HK-2 (cell line): ENCODE results near the gene EFCAB12.
"Not testable (repeated sequence)": the region's sequence is repeated elsewhere in the genome, so short reads cannot be mapped to it uniquely, and the experiment has no call there.

ENCODE experiments used
- DNase-seq: peaks from one replicate; pipeline ENCODE4 v3.0.0-alpha.2; 2018; ENCODE audit not compliant: unreplicated experiment

EFCAB12 gene

GRCh38 chr3:129369711-129370110 is 58.7 kb downstream of the EFCAB12 start:
- DNase-seq, result no peak

DNA sequence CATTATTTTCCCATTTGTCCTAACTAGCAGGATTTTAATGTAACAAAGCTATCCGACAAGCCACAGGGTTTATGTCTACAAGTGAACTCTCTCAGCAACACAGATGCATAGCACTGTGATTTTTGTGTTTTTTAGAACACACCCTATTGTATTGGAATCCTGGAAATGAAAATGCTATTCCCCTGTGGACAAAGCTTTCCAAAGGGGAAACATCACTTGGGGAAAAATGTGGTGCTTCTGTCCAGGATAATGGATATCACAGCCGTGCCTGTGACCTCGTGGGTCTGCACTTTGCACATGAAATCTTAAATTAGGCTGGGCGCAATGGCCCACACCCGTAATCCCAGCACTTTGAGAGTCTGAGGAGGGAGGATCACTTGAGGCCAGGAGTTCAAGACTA is 60.6 kb downstream of the EFCAB12 start:
- no peak for DNase-seq

DNA sequence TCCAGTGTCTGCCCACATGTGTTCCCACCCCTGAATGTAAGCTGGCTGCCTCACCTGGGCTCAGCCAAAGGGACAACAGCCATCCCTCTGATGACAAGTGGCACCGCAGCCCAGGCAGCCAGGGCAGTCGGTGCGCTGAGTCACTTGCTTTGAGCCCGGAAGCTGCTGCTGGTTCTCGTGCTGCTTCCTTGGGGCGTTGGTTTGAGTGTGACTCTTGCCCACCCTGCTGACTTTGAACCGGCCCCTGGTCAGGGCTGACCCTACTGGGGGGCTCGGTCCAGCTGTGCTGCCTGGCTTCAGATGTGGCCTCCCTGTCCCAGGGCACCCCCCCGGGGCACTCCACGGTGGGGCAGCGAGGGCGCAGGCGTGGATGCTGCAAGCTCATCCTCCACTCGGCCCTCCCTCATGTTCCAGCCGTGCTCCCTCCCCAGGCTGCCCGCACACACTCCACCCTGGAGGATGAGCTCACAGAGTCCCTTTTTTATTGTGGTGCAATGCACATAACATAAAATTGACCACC is 62.1 kb downstream of the EFCAB12 start:
- DNase-seq, result no peak

GRCh38 chr3:129365296-129366136 is 62.9 kb downstream of the EFCAB12 start:
- DNase-seq, result no peak

- not testable (repeated sequence) for DNase-seq
Observed at GRCh38 chr3:129364811-129365210, 63.6 kb downstream of the EFCAB12 start.

GRCh38 chr3:129363356-129363755 is 65.1 kb downstream of the EFCAB12 start:
- DNase-seq, result not testable (repeated sequence)

- no peak for DNase-seq
Observed at GRCh38 chr3:129360705-129361460, 67.6 kb downstream of the EFCAB12 start.

- no peak for DNase-seq
Observed at GRCh38 chr3:129360171-129360611, 68.2 kb downstream of the EFCAB12 start.

DNA sequence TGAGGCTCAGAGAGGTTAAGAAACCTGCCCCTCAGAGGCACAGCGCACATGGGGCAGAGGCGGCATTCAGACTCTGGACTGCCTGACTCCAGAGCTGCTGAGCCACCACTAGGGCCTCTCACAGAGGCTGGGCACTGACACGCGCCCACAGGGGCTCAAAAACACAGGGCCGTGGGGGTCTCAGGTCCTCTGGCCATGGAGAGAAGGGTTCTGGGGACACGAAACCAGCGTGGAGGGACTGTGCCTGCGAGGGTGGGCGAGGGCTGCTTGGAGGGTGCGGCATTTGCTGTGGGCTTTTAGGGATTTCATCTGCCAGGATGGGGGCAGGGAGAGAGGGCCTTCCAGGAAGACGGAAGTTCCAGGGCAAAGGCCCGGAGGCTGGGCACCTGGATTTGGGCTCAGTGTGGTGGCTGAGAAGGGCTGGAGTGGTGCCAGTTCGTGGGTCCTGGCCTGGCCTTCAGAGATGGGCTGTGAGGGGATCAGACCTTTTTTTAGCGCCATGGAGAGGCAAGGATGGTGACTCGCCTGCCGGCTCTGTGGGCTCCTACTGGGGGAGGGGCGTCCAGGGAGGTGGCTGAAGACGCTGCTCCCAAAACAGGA is 69.6 kb downstream of the EFCAB12 start:
- no peak for DNase-seq

GRCh38 chr3:129358177-129358771 is 70.2 kb downstream of the EFCAB12 start:
- DNase-seq, result no peak

- no peak for DNase-seq
Observed at GRCh38 chr3:129357616-129358015, 70.8 kb downstream of the EFCAB12 start.

DNA sequence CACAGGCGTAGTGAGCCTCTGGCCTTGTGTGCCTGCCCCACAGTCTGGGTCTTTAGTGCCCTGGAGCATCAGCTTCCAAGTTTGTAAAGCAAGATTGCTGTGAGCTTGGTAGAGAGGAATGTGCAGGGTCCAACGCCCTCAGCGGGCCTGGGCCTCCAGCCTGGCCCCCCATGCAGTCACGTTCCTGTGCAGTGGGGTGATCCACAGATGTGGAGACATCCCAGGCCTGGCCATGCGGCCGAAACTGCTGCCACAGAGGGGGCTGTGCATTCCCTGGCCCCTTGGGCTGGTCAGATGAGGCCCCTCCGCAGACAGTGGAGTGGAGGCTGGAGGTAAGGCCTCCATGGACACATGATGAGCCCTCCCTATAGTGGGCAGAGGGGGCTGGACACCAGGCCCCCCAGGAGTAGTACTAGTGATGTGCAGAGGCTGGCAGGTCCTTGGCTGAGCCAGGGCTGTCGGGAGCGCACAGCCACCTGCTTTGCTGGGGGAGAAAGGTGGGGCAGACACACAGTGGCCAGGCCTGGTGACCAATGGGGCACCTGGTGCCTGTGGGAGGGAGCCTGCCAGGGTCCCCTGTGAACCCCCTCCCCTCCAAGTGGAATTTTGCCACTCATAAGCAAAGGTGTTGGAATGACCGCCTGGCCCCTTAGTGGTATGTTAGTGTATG is 71.5 kb downstream of the EFCAB12 start:
- no peak for DNase-seq

DNA sequence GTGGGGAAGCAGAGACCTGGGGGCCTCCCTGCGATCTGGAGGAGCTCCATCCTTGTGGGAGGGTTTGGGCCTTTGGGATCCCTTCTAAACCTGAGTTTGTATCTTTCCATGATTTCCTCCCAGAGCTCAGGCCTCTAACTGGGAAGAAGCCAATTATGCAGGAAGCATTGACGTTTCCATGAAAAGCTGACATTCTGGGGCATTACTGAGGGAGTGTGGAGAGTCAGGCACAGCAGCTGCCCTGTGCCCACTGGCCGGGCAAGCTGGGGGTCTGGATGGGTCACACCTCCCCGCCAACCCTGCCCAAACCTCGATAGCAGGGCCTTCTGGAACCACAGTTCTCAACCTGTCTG is 74.9 kb downstream of the EFCAB12 start:
- DNase-seq, result no peak

DNA sequence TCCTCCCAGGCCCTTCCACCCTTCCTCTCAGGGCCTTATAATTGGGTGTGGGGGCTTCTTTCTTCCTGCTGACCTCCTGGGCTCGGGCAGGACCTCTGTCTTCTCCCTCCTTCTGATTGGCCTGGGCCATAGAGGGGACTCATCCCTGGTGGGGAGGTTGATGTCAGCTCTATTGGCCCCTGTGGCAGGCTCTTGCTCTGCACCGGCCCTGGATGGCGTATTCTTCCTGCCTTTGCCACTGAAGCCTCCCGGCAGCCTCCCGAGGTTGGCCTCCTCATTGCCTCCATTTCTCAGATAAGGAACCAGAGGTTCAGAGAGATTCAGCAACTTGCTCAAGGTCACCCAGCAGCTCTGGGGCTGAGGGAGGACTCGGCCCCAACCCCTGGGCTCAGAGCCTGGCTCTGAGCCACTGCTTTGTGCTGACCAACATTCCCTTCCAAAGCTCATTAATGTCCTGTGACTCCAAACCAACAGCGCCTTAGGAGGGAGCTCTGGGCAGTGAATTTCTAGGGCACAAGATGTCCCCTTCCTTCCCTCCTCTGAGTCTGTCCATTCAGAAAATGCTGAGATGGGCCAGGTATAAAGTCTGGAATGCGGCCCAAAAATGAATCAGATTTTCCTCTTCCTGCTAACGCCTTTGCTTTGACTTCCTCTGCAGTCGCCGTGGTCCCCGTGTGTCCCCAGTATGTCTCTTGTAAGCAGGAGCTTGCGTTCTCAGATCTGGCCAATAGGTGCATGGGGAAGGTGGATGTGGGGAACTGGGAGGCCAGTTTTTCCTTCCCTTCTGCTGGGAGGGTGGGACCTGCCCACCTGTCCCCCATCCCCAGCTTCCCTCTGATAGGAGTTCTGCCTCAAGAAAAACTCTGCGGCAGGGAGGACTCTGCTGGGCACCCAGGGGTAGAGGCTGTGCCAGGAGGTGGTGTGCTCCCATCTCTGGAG is 75.5 kb downstream of the EFCAB12 start:
- DNase-seq, result no peak

GRCh38 chr3:129352045-129352444 is 76.4 kb downstream of the EFCAB12 start:
- no peak for DNase-seq
